SU-DHL-6 (cell line): ENCODE measurements around the gene ST6GAL1.
A peak's percentile ranks its signal among the peaks of the same experiment; 100 is the strongest.

Experiments used
- H2AFZ ChIP-seq: fragments of 200-600 bp; sonication (generic); 2 replicates; pipeline ENCODE4 v1.6.1; 2014; ENCODE audit warnings: low read depth, mild to moderate bottlenecking, moderate library complexity, mixed read lengths, antibody characterized with exemption, low read length; ENCODE audit not compliant: severe bottlenecking
- H3F3A ChIP-seq: fragments of 200-600 bp; shearing (Covaris generic); 2 replicates; pipeline ENCODE4 v1.6.0; 2016; ENCODE audit warnings: antibody characterized with exemption, mild to moderate bottlenecking; ENCODE audit not compliant: insufficient read depth
- H3K27ac ChIP-seq: fragments of 200-600 bp; sonication (generic); 2 replicates; pipeline ENCODE4 v1.5.1; 2016; ENCODE audit warnings: low read depth, mild to moderate bottlenecking, low read length, moderate library complexity, mixed read lengths
- H3K27me3 ChIP-seq: fragments of 200-600 bp; sonication (generic), shearing (Covaris generic); 2 replicates; pipeline ENCODE4 v1.6.0; 2014; ENCODE audit warnings: mild to moderate bottlenecking, low read length
- H3K36me3 ChIP-seq: fragments of 200-600 bp; sonication (generic); 2 replicates; pipeline ENCODE4 v1.6.1; 2014; ENCODE audit warnings: mild to moderate bottlenecking, low read length, mixed read lengths
- H3K4me2 ChIP-seq: fragments of 300-600, 200-600 bp; shearing (Covaris generic), sonication (generic); 2 replicates; pipeline ENCODE4 v1.6.0; 2014; ENCODE audit warnings: low read length, low read depth, mild to moderate bottlenecking; ENCODE audit not compliant: poor library complexity, severe bottlenecking
- H3K4me3 ChIP-seq: fragments of 200-600 bp; sonication (generic); 2 replicates; pipeline ENCODE4 v1.5.1; 2014; ENCODE audit warnings: antibody characterized with exemption, low read length, mild to moderate bottlenecking, mixed read lengths; ENCODE audit not compliant: insufficient read depth, poor library complexity, severe bottlenecking
- H3K79me2 ChIP-seq: fragments of 200-600 bp; sonication (generic); 2 replicates; pipeline ENCODE4 v1.6.1; 2014; ENCODE audit warnings: mild to moderate bottlenecking, low read length, moderate library complexity; ENCODE audit not compliant: insufficient read depth
- H3K9ac ChIP-seq: fragments of 200-600 bp; sonication (generic); 2 replicates; pipeline ENCODE4 v1.7.0; 2014; ENCODE audit warnings: mild to moderate bottlenecking, low read length
- H3K9me2 ChIP-seq: fragments of 200-600 bp; sonication (generic); replicated peaks from 2 replicates; pipeline ENCODE4 v1.6.1; 2014; ENCODE audit warnings: low read length; ENCODE audit not compliant: insufficient read depth
- H3K9me3 ChIP-seq: fragments of 200-600 bp; sonication (generic); 2 replicates; pipeline ENCODE4 v1.6.1; 2014; ENCODE audit warnings: low read length, mixed read lengths; ENCODE audit not compliant: insufficient read depth
- H4K20me1 ChIP-seq: fragments of 200-600 bp; sonication (generic); 2 replicates; pipeline ENCODE4 v1.6.1; 2014; ENCODE audit warnings: low read depth, mild to moderate bottlenecking, antibody characterized with exemption, low read length, moderate library complexity, mixed read lengths
- EZH2phosphoT487 ChIP-seq: fragments of 200-600 bp; sonication (generic), shearing (Covaris generic); conservative IDR thresholded peaks from 2 replicates; pipeline ENCODE4 v1.6.1; 2018; ENCODE audit warnings: mild to moderate bottlenecking, antibody characterized with exemption, low read length, moderate library complexity, mixed read lengths
- TF ChIP-seq, protein P1 (sequence below): fragments of 200-600 bp; sonication (generic); IDR thresholded peaks from one replicate; pipeline ENCODE4 v1.5.1; 2017; ENCODE audit warnings: antibody characterized with exemption, mild to moderate bottlenecking, low read length, moderate library complexity; ENCODE audit not compliant: insufficient read depth, poor library complexity, severe bottlenecking

The ST6GAL1 gene

DNA sequence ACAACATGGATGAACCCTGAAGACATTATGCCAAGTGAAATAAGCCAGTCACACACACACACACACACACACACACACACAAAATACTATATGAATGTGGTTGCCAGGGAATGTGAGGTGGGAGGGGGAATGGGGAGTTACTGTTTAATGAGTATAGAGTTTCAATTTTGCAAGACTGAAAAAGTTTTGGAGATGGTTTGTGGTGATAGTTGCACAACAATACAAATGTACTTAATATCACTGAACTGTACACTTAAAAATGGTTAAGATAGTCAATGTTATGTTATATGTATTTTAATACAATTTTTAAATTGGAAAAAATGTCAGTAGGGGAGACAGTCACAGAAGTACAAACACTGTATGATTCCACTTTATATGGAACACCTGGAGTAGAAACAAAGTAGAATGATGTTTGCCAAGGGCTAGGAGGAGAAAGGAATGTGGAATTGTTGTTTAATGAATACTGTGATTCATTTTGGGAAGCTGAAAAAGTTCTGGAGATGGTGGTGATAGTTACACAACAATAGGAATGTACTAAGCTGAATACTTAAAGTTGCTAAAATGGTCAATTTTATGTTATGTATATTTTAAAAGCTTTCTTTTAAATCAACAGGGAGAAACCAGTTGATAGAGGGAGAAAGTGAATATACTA lies 132.3 kb downstream of the ST6GAL1 start:
- Histone ChIP-seq H3K9me2 (no peaks in the 10 kb centered on the region), H3K36me3 (peaks cover 41% of the 10 kb centered on the region), H4K20me1 (no peaks in the 10 kb centered on the region; the same call in 1 of the 2 replicates), H3K4me2 (peak overlapping the region; percentile 78), H3K79me2 (peaks cover 64% of the 10 kb centered on the region), H3K27ac (peak overlapping the region; percentile 97), H3F3A (peaks cover 79% of the 10 kb centered on the region), H3K4me3 (no peak overlapping the region), H3K27me3 (no peaks in the 10 kb centered on the region), H3K9me3 (no peaks in the 10 kb centered on the region), H2AFZ (no peak overlapping the region), H3K9ac (peak overlapping the region; percentile 58)
- TF ChIP-seq EZH2phosphoT487, result no peak
- TF ChIP-seq, protein P1, sequence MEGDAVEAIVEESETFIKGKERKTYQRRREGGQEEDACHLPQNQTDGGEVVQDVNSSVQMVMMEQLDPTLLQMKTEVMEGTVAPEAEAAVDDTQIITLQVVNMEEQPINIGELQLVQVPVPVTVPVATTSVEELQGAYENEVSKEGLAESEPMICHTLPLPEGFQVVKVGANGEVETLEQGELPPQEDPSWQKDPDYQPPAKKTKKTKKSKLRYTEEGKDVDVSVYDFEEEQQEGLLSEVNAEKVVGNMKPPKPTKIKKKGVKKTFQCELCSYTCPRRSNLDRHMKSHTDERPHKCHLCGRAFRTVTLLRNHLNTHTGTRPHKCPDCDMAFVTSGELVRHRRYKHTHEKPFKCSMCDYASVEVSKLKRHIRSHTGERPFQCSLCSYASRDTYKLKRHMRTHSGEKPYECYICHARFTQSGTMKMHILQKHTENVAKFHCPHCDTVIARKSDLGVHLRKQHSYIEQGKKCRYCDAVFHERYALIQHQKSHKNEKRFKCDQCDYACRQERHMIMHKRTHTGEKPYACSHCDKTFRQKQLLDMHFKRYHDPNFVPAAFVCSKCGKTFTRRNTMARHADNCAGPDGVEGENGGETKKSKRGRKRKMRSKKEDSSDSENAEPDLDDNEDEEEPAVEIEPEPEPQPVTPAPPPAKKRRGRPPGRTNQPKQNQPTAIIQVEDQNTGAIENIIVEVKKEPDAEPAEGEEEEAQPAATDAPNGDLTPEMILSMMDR, result no peak

DNA sequence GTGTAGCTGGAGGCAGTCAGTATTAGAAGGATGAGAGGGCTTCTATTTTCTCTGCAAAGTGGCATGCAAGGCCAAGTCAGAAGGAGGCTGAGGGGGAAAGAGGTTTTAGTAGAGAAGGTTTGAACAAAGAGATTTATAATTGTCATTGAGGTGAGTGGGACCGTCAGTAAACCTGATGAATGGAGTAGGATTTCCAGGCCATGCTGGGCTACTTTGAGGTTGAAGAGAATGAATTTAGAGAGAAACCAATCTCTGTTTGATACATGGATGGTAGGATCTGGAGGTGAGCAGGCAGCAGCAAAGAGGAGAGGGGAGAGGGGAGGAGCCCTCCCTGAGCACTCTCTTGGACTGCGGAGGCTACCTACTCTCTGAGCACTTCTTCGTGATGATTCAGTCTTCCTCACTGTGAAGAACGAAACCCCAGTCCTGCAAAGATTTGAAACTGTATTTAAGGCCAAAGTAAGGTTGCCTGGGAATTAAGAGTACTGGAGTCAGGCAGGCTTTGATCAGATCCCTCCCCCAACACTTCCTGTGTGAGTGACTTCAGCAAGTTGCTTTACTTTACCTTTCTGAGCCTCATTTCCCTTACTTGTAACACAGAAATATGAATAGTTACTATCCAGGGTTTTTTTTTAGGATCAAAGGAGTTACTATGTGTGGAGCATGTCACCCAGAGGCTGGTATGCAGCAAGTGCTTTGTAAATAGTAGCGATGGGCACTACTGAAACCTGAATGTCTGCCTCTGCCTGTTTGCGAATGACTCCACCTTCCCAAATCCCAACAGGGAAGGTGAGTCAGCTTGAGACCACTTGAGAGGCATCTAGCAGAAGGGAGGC lies 133.2 kb downstream of the ST6GAL1 start:
- TF ChIP-seq EZH2phosphoT487, result no peak
- TF ChIP-seq, protein P1, result no peak
- Histone ChIP-seq H3K4me3 (no peak overlapping the region), H3K27ac (peak overlapping the region; percentile 97), H3K9me2 (no peaks in the 10 kb centered on the region), H2AFZ (no peak overlapping the region), H4K20me1 (no peaks in the 10 kb centered on the region; the same call in 1 of the 2 replicates), H3K36me3 (peaks cover 41% of the 10 kb centered on the region), H3K79me2 (peaks cover 64% of the 10 kb centered on the region), H3K4me2 (peak overlapping the region; percentile 78), H3K9me3 (no peaks in the 10 kb centered on the region), H3K9ac (peak overlapping the region; percentile 58), H3F3A (peaks cover 81% of the 10 kb centered on the region), H3K27me3 (no peaks in the 10 kb centered on the region)

DNA sequence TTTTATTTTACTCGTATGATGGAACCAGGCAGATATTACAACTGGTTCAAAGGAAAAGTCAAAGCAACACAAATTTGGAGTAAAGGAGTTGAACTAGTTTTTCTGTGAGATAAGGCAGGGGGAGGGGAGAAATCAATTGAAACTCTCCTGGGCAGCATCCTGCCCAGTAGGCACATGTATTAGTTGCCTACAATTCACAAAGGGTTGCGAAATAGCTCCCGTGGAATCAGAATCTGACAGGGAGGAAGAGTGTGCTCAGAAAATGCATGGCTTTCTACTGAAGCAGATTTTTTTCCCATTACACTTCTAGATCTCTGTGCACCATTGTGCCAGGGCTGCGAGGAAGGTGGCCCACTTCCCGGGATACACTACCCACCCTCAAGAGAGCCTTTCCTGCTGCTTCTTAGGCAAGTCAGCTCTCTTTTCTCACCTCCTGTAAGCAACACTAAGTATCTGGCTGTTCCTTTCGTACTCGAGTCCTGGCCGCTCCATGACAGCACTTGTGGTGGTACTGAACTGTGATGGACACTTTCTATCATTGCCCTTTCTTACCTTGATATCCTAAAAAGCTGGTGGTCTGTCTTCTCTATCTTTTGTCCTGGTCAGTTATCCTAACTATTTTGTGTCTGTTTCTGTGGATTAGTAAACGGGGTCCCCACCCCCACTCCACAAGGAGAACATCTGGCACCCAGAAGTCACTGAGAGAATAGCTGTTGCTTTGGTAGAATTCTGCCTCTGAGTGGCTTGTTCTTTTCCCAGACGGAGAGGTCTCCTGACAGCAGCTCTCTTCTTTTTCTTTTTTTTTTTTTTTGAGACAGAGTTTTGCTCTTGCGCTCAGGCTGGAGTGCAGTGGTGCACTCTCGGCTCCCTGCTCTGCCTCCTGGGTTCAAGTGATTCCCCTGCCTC lies 134.1 kb downstream of the ST6GAL1 start:
- H3K36me3 ChIP-seq, result peaks cover 37% of the 10 kb centered on the region
- peaks cover 64% of the 10 kb centered on the region for H3K79me2 ChIP-seq
- TF ChIP-seq, protein P1, result no peak
- TF ChIP-seq EZH2phosphoT487, result no peak
- no peak overlapping the region for H3K4me3 ChIP-seq
- H3K9me3 ChIP-seq, result no peaks in the 10 kb centered on the region
- no peaks in the 10 kb centered on the region for H3K27me3 ChIP-seq
- H4K20me1 ChIP-seq, result no peaks in the 10 kb centered on the region
- peak overlapping the region; percentile 58 for H3K9ac ChIP-seq
- H3F3A ChIP-seq, result peaks cover 80% of the 10 kb centered on the region
- peak overlapping the region; percentile 97 for H3K27ac ChIP-seq
- H3K9me2 ChIP-seq, result no peaks in the 10 kb centered on the region
- H2AFZ ChIP-seq, result no peak overlapping the region
- peak overlapping the region; percentile 78 for H3K4me2 ChIP-seq
